ENCODE data around the gene SCUBE1.

GRCh38 chr22:43295173-43295572, 48.0 kb downstream of the SCUBE1 start:
- TF ChIP-seq CTCF (IDR thresholded peaks at IDR 0.05; ENCODE audit: poor library complexity) (no peak), EZH2 (IDR thresholded peaks at IDR 0.05; ENCODE audit: borderline replicate concordance) (no peak)
